Cerebellar nuclear complex (tissue), 1 donor: ENCODE measurements around the gene CHKA.

Source experiments
- DNase-seq, 2 experiments: peaks; one replicate each; lab custom pipeline; 2025; lab: John Stamatoyannopoulos, UW

The CHKA gene

GRCh38 chr11:68044145-68044813 lies 76.9 kb downstream of the CHKA start:
- DNase-seq, result no peak

GRCh38 chr11:68043349-68044144 lies 77.6 kb downstream of the CHKA start:
- no peak for DNase-seq

DNA sequence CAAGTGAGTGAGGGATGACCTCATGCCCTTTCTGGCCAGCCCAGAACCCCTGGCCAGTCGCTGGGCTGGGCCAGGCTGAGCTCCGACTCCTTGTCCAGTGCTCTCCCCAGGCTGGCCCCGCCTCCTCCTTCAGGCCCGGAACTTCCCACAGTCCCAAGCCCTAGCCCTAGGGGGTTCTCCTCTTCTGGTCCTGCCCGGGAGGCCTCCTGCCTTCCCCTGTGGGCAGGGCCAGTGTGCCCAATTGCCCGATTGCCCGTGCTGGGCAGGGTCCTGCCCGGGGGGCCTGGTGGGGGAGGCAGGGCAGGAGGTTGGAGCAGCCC lies 78.2 kb downstream of the CHKA start:
- DNase-seq, result no peak

DNA sequence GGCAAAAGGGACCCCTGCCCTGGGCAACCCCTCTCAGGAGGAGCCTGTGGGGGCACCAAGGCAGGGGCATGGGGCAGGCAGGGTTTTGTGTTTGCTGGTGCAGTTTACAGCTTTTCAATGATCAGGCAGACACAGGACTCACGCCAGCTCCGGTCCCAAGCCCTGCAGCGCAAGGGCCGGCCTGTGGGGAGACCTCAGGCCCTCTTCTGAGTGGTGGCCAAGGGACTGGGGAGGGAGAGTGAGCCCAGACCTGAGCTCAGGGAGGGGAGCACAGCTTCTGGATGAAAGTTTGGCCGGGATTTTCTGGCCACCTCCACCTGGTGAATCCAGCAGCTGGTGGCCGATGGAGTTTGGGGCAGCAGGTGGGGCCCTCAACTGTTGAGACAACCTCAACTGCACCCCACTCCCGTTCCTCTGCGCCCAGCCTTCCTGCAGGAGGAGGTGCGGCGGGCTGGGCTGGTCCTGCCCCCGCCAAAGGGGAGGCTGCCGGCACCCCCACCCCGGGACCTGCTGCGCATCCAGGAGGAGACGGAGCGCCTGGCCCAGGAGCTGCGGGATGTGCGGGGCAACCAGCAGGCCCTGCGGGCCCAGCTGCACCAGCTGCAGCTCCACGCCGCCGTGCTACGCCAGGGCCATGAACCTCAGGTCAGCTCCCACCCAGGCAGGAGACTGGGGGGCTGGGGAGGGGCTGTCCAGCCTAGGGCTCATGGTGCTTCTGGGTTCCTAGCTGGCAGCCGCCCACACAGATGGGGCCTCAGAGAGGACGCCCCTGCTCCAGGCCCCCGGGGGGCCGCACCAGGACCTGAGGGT lies 78.8 kb downstream of the CHKA start:
- DNase-seq, result no peak

GRCh38 chr11:68041617-68042218 lies 79.5 kb downstream of the CHKA start:
- no peak for DNase-seq

GRCh38 chr11:68040957-68041591 lies 80.1 kb downstream of the CHKA start:
- no peak for DNase-seq

- no peak for DNase-seq
These were observed 80.9 kb downstream of the CHKA start for GRCh38 chr11:68040101-68040956.

DNA sequence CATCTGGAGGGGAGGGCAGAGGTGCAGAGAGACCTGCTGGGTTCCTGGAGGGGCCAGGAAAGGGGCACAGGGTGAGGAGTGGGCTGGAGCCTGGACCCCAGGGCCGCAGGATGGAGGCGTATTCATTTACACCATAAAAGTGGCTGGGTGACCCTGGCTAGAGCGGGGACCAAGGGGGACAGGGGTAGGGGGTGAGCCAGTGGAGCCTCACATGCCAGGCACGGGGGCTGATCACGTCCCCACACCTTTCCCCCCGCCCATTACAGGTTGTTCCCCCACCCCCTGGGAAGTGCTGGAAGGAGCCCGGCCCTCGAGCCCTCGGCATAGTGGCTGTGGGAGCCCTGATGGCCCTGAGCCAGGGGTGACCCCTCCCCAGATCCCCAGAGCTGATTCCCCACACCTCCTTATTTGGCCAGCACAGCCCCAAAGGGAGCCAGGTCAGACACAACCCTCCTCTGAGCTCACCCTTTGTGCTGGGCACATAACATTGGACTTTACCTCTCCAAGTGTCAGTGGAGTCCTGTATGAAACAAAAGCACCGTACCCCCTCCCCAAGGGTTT lies 81.6 kb downstream of the CHKA start:
- no peak for DNase-seq

GRCh38 chr11:68038718-68039525 lies 82.3 kb downstream of the CHKA start, which contains the start of gene TCIRG1:
Gene TCIRG1 (plus strand): TSS chr11:68039025. CDS start chr11:68041272, 2,247 bp downstream.
- no peak for DNase-seq

DNA sequence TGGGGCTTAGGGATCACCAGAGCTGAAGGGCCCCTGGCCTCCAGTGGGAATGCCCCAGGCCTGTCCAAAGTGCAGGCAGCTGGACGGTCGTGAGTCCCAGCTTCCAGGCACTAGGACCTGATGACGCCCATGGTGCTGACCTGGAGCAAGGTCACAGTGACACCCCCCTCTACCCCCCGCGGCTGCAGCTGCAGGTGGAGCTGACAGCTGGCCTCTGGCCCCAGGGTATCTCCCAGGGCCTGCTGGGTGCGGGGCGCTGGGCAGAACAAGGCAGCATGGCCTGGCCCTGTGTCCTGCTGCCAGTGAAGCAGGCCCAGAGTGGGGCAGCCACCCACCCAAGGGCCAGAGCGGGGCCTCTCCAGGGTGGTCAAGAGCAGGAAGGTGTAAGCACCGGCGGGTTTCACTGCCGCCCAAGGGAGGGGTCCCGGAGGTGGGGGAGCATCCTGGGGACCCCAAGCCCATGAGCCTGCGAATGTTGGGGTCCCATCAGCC lies 82.9 kb downstream of the CHKA start:
- DNase-seq, result no peak

GRCh38 chr11:68037411-68038225 lies 83.6 kb downstream of the CHKA start:
- DNase-seq, result no peak

- no peak for DNase-seq
These were observed 84.4 kb downstream of the CHKA start for GRCh38 chr11:68036717-68037239.

GRCh38 chr11:68036141-68036716 lies 85.0 kb downstream of the CHKA start:
- no peak for DNase-seq

GRCh38 chr11:68035266-68035876 lies 85.8 kb downstream of the CHKA start:
- DNase-seq, result no peak

DNA sequence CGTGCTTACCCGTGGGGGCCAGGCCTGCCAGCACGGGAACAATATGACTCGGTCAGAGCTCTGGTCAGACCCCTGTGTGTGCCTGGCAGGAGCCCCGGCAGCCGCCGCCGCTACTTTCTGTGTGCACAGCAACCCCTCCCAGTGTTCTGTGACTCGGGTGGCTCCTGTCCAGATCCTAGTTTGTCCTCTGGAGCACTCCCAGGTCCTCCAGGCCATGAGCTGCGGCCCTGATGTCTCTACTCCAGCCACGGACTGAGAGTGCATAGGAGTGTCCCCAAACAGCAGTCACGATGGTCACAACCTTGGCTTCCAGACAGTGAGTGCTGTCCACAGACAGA lies 87.5 kb downstream of the CHKA start:
- DNase-seq, result no peak

DNA sequence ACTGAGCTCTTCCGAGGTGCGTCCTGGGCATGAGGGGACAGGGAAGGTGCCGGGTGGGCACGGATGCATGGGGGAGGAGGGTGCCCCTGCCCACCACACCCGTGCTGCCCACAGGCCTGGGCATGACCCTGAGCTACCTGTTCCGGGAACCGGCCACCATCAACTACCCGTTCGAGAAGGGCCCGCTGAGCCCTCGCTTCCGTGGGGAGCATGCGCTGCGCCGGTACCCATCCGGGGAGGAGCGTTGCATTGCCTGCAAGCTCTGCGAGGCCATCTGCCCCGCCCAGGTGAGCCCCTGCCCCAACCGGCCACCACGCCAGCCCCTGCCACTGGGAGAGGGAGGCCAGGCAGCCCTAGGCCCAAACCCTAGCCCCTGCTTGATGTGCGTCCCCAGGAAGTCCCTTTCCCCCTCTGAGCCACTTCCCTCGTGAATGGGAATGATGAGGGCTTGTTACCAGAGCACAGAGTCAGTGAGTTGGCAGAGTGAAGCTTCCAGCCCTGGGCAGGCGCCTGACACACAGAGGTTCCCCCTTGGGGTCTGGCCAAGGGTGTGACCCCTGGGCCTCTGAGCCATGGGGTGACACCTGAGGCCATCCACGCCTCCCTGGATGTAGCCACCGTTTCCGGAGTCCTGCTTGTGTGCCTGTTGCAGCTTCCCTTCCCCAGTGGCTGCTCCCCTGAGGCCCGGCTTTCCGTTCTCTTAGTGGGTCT lies 88.0 kb downstream of the CHKA start:
- DNase-seq, result no peak

DNA sequence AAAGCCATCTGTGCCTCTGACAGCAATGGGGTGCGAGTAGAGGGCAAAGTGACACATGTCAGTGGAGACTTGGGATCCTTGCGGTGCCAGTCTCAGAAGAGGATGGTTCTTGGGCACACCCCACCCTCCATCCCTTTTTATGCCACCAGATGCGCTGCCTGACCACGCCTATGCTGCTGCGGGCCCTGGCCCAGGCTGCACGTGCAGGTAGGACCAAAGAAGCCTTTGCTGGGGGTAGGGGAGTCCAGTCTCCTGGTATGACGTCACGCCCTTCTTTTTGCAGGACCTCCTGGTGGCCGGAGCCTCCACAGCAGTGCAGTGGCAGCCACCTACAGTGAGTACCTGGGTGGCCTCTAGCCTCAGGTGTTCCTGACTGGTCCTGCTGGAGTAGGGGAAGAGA lies 89.2 kb downstream of the CHKA start:
- no peak for DNase-seq
